ENCODE data around the gene ENKUR.

ENKUR gene

GRCh38 chr10:25015828-25016375 is at the start of gene ENKUR:
TSS of gene ENKUR (minus strand) at chr10:25016158. CDS start at chr10:25015936, 222 bp downstream.
- peak; percentile 71 for DNase-seq

DNA sequence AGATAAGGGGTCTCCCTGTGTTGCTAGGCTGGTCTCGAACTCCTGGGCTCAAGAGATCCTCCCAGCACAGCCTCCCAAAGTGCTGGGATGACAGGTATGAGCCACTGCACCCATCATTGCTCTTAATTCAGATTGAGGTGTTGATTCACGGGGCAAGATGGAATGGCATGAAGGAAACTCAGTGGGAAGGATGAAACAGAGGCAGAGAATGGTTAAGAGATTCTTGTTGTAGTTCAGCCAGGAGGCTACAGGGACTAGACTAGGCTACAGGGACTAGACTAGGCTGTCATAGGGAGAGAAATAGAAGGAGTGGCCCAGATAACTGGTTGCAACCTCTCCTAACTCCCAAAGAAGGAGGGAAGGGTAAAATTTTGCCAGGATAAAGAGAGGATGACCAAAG is 48.4 kb upstream of the ENKUR start:
- no peak for DNase-seq

- DNase-seq: no peak
These were observed 47.7 kb upstream of the ENKUR start for GRCh38 chr10:25063644-25064043.

- no peak for DNase-seq
These were observed 47.2 kb upstream of the ENKUR start for GRCh38 chr10:25063157-25063556.

DNA sequence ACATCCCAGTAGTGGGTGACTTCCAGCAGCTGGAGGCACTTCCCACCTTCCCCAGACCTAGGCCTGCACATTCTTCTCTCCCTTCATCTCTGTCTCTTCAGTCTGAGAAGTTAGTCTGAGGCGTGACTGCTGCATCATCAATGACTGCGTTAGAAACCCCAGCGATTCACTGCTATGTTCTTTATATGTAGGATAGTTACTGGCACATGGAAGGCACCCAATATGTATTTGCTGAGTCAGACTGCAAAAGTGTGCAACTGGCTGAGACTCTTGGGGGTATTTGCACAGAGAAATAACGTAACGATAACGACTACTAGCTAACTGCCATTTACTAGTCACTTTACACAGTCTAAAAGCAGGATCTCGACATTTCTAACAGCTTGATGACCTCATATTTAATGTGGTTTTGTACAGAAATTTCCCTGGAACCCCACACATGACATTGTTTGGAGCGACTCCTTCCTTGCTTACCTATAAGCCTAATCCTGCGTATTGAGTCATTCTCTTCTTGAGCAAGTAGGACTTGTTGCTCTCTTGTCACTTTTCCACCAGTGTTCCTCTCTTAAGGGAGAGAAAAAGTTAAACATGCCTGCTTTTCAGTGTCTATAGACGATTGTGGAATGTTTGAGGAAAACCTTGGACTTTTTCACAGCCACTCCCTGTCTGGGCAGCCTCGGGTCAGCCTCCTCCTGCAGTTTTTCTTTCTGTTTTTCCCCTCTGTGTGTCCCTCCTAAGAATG is 45.9 kb upstream of the ENKUR start:
- no peak for DNase-seq

DNA sequence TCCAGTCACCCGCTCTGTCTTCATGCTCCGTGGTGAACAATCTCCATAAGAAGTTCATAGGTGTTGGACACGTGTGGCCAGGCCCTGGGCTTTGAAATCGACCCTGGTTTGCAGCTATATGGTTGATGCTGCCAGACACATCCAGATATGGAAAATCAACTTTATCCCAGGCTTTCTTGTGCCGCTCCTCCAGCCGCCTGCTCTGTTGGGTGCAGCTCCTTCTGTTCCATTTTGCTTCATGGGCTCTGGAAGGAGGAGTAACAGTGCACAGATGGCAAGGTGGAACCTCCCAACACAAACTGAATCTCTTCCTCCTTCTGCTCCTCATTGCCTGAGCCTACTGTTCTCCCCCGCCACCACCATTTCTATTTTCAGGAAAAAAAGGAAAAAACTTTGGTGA is 45.2 kb upstream of the ENKUR start:
- no peak for DNase-seq

DNA sequence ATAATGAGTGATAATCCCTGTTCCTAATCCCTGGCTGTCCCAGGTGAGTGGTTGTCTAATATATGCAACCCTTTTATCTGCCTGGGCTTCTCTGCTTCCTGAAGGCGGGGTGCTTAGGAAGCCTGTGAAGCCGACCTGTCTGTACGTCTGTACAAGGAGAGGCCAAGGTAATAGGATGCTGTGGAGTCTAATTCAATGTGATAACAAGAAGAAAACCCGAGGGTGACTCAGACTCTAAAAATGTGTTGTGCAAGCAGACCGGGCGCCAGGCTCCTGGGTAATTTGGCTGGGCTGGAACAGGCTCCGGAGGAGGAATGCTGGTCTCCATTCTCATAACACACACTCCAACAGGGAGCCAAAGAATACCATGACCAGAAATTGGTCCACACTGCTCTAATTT is 44.0 kb upstream of the ENKUR start:
- DNase-seq: peak; percentile 49

- no peak for DNase-seq
These were observed 41.9 kb upstream of the ENKUR start for GRCh38 chr10:25057886-25058285.

GRCh38 chr10:25056726-25057125 is 40.8 kb upstream of the ENKUR start:
- no peak for DNase-seq

DNA sequence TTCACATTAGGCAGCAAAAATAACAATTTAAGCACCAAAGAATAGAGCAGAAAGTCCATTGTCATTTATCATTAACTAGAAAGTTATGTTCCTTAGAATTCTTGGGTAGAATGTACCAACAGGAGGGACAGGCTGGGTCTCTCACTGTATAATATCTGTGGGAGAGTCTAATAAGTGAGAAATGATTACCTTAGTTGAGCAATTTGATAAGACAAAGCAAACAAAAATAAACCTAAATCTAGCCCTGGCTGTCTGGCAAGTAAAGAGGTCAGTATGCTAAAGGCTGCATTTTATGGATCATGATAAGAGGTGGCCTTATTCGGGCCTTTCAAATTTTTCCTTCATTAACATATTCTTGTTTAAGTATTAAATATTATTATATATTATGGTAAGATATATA is 36.1 kb upstream of the ENKUR start:
- no peak for DNase-seq

DNA sequence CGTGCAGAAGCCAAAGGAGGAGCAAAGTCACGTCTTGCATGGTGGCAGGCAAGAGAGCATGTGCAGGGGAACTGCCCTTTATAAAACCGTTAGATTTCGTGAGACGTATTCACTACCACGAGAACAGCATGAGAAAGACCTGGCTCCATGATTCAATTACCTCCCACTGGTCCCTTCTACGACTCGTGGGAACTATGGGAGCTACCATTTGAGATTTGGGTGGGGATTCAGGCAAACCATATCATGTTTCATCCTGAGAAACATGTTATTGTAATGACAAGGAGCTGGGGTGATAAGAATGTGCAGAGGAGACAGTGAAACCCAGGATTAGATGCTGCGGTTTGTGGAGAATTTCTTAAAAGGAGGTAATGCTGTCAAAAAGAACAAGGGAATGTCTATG is 34.4 kb upstream of the ENKUR start:
- no peak for DNase-seq

- no peak for DNase-seq
These were observed 34.0 kb upstream of the ENKUR start for GRCh38 chr10:25049966-25050365.

DNA sequence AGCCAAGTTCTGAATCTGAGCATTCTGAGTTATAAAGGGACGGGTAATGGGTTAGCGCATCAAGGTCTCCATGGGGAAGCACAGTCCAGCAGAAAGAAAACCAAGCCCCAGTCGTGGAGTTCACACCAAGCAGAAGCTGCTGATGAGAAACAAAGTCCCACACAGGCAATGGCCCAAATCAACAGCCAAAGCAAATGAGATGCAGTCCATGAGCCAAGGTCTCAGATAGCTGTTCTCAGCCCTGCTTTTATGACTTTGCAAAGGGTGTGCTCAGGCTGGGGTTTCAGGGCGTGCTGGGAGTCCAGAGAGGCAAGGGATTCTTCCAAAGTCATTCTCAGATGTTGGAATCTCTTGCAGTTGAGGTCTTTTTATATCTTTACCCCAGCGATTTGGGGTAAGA is 32.5 kb upstream of the ENKUR start:
- no peak for DNase-seq

DNA sequence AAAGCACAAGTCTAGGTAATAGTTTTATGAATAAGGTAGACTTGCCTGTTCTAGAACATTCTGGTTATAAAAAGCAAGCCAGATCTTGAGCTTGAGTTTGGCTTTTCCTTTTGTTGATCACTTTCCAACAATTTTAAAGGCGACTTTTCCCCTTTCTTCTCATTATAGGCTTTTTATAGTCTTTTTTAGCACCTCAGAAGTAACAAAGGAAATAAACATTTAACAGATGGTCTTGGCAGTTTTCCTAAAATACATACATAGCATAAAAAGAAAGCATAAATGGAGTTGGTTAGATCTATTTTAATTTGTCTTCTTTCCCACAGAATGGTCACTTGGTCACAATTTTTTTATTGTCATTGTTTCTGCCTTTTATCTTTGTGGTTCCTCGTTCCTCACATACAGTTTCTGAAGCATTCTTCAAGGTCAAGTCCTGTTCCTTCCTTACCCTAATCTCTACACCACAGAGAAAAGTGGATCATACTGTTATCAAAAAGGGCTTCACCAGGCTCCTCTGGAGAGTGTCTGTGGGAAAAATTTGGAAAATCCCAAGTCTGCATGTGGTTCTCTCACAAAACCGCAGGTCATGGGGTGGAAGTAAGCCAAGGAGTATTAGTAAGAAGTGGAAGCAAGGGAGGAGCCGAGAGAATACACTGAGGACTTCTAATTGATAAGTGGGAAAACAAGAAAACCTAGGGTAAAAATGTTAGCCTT is 31.8 kb upstream of the ENKUR start:
- DNase-seq: no peak

DNA sequence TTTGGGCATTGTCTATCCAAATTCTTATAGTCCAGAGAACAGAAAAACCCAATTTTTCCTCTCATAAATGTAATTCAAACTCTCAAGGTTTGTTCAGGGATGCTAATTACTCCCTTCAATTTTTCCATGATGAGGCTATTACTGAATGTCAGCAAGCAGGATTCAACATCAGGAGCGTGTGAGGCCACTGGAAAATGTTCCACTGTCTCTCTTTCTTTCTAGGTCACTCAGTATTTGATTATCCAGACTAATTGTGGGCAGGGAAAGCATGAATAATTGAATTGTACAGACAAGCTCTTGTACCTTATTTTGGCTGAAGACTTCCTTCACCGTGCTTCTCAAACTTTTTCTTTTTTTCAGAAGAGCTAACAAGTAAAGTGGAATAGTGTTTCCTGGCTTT is 31.1 kb upstream of the ENKUR start:
- DNase-seq: no peak

DNA sequence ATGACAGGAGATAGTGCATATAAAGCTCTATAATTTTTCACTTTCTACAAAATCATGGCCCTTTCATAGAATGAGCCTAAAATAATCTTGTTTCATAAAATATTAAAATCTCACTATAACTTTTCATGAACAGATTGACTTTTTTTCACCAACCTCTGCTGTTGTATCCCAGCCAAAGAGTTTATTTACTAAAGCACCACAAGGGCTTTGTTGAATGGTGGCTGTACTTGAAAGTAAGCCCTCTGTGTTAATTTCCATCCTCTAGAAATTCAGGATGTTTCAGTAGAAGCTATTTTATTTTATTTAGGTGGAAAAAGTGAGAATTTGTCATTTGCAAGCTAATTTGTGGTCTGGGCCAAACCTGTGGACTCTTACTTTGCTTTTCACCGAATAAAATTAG is 30.7 kb upstream of the ENKUR start:
- no peak for DNase-seq

DNA sequence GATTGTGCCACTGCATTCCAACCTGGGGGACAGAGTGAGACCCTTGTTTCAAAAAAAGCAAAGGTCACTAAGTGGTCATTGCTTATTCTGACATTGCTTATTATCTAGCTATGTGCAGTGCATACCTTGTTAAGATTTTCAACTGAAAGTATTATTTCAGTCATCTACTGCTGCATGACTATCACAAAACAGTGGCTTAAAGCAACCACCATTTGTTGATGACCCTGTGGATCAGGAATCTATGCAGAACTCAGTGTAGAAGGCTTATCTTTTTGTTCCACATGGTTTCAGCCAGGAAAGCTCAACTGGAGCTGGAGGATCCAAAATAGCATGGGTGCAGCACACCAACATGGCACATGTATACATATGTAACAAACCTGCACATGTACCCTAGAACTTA is 23.6 kb upstream of the ENKUR start:
- no peak for DNase-seq

DNA sequence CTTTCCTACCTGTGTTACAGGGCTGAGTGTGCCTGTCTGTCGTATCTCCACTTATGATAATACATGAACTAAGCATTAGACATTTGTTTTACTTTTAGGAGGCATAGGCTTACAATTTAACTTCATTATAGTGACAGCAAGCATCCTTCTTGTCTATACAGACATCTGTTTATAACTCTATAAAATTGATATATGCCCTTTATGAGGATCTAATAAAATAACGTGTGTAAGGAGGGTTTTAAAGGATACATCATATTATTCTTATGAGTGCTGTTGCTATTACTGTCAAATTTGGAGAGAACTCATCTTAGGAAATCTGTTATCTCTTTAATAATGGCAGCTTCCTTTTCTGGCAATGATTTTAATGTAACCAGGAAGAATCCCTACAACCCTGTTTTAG is 22.4 kb upstream of the ENKUR start:
- DNase-seq: no peak

GRCh38 chr10:25036381-25036780 is 20.4 kb upstream of the ENKUR start:
- DNase-seq: no peak

- DNase-seq: no peak
These were observed 13.6 kb upstream of the ENKUR start for GRCh38 chr10:25029519-25029918.

- no peak for DNase-seq
These were observed 12.8 kb upstream of the ENKUR start for GRCh38 chr10:25028711-25029110.

DNA sequence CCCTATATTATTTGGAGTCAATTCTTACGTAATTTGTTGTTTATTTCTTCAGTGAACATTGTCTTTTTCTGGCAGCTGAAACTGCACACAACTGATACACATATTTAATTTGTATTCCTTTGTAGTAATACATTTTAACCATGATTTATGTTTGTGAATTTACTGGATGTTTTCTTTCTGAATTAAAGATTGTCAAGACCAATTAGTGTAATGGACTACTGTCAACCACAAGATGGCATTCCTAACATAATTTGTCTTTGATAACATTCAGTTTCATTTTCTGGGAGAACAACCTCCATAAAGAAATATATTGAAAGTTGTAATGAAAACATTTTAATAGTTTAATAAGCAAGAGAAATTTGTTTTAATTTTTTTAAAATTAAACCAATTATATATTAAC is 10.5 kb upstream of the ENKUR start:
- no peak for DNase-seq

- DNase-seq: no peak
These were observed 8.6 kb upstream of the ENKUR start for GRCh38 chr10:25024528-25024927.

- DNase-seq: no peak
These were observed 7.3 kb upstream of the ENKUR start for GRCh38 chr10:25023278-25023677.

GRCh38 chr10:25018703-25019102 is 2.7 kb upstream of the ENKUR start:
- DNase-seq: no peak

Data from amniotic stem cell (primary cell).